GM12865 (cell line): ENCODE measurements around the gene FLNC.

Experiments
- DNase-seq: peaks from one replicate; pipeline ENCODE4 v3.0.0; 2010; ENCODE audit warnings: low read depth
- H3K4me3 ChIP-seq: 2 replicates; pipeline ENCODE4 v1.5.1; 2011; ENCODE audit warnings: mild to moderate bottlenecking, low read depth, low read length, control low read depth
- CTCF ChIP-seq: IDR thresholded peaks from 2 replicates; pipeline ENCODE4 v1.5.1; 2011; ENCODE audit warnings: low read length, control low read depth, low read depth, inconsistent platforms; ENCODE audit not compliant: insufficient read depth; ENCODE audit errors: missing control alignments

FLNC gene

DNA sequence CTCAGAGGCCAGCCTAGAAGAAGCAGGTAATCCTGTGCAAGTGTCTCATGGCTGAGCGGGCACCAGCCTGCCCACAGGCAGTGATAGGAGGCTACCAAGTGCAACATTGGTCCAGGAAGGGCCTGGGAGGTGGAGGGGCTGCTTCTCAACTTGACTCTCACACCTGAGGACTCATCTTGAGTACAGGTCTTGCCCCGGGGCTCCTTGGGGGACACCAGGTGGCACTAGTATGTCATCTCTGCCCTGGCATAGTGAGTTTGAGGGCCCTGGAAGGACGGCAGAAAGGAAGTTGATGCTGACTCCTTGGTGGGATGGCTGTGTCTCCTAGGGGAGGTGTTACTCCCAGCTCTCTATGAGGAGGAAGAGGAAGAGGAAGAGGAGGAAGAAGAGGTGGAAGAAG is 36.2 kb upstream of the FLNC start:
- peak; percentile 23 for TF ChIP-seq CTCF
- H3K4me3 ChIP-seq, result no peak overlapping the region
- peak; percentile 49 for DNase-seq

- TF ChIP-seq CTCF, result no peak
- H3K4me3 ChIP-seq, result no peak overlapping the region
- DNase-seq, result no peak
These were observed 35.8 kb upstream of the FLNC start for GRCh38 chr7:128794436-128794835.

DNA sequence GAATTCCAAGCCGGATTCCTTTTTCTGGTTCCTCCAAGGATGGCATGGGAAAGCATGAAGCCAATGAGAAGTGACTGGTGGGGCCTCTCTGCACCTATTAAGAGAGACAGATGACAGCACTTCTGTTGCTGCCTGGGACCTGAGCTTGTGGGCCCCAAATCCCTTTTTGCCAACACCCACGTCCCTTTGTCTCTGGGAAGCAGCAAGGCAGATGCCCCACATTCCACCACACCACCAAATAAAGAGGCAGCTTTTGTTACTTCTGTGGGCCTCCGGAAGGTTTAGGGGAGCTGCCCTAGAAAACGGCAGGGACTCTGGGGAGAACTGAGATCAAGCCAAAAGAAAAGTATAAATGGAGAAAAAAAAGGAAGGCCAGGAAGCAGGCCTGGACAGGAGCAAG is 35.1 kb upstream of the FLNC start:
- DNase-seq, result no peak

GRCh38 chr7:128796327-128796726 is 33.9 kb upstream of the FLNC start:
- no peak for DNase-seq
- TF ChIP-seq CTCF, result no peak
- no peak overlapping the region for H3K4me3 ChIP-seq

More for the DNA sequence above, 35.1 kb upstream of the FLNC start:
- TF ChIP-seq CTCF, result no peak
- H3K4me3 ChIP-seq, result no peak overlapping the region

DNA sequence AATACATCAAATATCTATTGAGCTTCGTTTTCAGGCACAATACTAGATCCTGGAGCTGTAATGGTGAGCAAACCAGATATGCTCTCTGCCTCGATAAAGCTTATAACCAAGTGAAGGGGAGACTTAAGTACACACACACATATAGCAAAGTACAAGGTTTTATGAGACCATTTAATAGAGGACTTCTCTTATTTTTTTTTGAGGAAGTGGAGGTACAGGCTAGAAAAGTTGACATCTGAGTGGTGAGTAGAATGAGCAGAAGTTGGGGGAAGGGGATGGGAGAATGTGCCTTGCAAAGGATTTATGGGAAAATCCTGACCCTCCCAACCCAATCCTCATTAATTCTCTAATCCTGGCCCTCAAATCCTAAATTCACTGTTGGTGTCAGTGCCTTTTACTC is 30.8 kb upstream of the FLNC start:
- H3K4me3 ChIP-seq, result no peak overlapping the region
- TF ChIP-seq CTCF, result no peak
- DNase-seq, result no peak

GRCh38 chr7:128800567-128800966 is 29.6 kb upstream of the FLNC start:
- DNase-seq, result peak; percentile 41
- H3K4me3 ChIP-seq, result no peak overlapping the region
- no peak for TF ChIP-seq CTCF

DNA sequence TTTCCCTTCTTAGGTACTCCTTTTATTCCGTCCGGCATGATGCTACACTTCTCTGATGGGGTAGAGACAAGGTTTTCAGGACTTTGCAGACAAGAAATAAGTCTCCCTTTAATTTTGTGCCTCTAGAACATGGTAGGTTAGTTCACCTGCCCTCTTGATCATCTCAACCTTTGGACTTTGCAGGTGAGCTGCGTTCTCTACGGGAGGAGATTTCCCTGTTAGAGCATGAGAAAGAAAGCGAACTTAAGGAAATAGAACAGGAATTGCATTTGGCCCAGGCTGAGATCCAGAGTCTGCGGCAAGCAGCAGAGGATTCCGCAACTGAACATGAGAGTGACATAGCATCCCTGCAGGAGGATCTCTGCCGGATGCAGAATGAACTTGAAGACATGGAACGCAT is 29.2 kb upstream of the FLNC start:
- H3K4me3 ChIP-seq, result no peak overlapping the region
- TF ChIP-seq CTCF, result no peak
- DNase-seq, result no peak
